DOHH2 (cell line): ENCODE measurements around the gene TTC23.

Source experiments
- H3F3A ChIP-seq: fragments of 200-600 bp; sonication (generic), shearing (Covaris generic); 2 replicates; pipeline ENCODE4 v1.6.0; 2016; ENCODE audit warnings: antibody characterized with exemption, mild to moderate bottlenecking; ENCODE audit not compliant: control insufficient read depth, insufficient read depth
- H3K27ac ChIP-seq: fragments of 200-600 bp; sonication (generic); 2 replicates; pipeline ENCODE4 v1.5.1; 2014; ENCODE audit warnings: low read depth, mild to moderate bottlenecking, low read length, moderate library complexity
- H3K27me3 ChIP-seq: fragments of 200-600 bp; sonication (generic); 2 replicates; pipeline ENCODE4 v1.6.1; 2014; ENCODE audit warnings: mild to moderate bottlenecking, low read length, mixed read lengths; ENCODE audit not compliant: control insufficient read depth
- H3K36me3 ChIP-seq: fragments of 200-600 bp; sonication (generic); 2 replicates; pipeline ENCODE4 v1.6.1; 2014; ENCODE audit warnings: mild to moderate bottlenecking, low read length, moderate library complexity, mixed read lengths; ENCODE audit not compliant: control insufficient read depth
- H3K4me1 ChIP-seq: fragments of 200-600 bp; sonication (generic); 2 replicates; pipeline ENCODE4 v1.6.1; 2014; ENCODE audit warnings: mild to moderate bottlenecking, low read length, mixed read lengths; ENCODE audit not compliant: control insufficient read depth
- H3K4me2 ChIP-seq: fragments of 200-600 bp; sonication (generic); 2 replicates; pipeline ENCODE4 v1.6.0; 2014; ENCODE audit warnings: mild to moderate bottlenecking, low read length, moderate library complexity
- H3K4me3 ChIP-seq: fragments of 200-600 bp; sonication (generic); 2 replicates; pipeline ENCODE4 v1.5.1; 2014; ENCODE audit warnings: mild to moderate bottlenecking, low read length, mixed read lengths
- H3K79me2 ChIP-seq: fragments of 200-600 bp; sonication (generic); 2 replicates; pipeline ENCODE4 v1.6.1; 2014; ENCODE audit warnings: mild to moderate bottlenecking, low read length, mixed read lengths; ENCODE audit not compliant: control insufficient read depth
- H3K9me2 ChIP-seq: fragments of 200-600 bp; sonication (generic); replicated peaks from 2 replicates; pipeline ENCODE4 v1.6.1; 2014; ENCODE audit warnings: mild to moderate bottlenecking, low read length, mixed read lengths; ENCODE audit not compliant: control insufficient read depth
- H3K9me3 ChIP-seq: fragments of 200-600 bp; sonication (generic); 2 replicates; pipeline ENCODE4 v1.6.1; 2014; ENCODE audit warnings: antibody characterized with exemption, low read length, mixed read lengths; ENCODE audit not compliant: control insufficient read depth, insufficient read depth
- H4K20me1 ChIP-seq: fragments of 200-600 bp; sonication (generic); 2 replicates; pipeline ENCODE4 v1.6.0; 2014; ENCODE audit warnings: low read depth, mild to moderate bottlenecking, antibody characterized with exemption, low read length, moderate library complexity; ENCODE audit not compliant: control insufficient read depth, insufficient read depth
- CTCF ChIP-seq: fragments of 200-600 bp; sonication (generic); IDR thresholded peaks from one replicate; pipeline ENCODE4 v1.5.1; 2014; ENCODE audit warnings: antibody characterized with exemption, mild to moderate bottlenecking, low read depth, low read length; ENCODE audit not compliant: poor library complexity, severe bottlenecking
- EZH2phosphoT487 ChIP-seq: fragments of 200-600 bp; sonication (generic); IDR thresholded peaks from 2 replicates; pipeline ENCODE4 v1.6.1; 2017; ENCODE audit warnings: borderline replicate concordance, mild to moderate bottlenecking, antibody characterized with exemption, low read length, moderate library complexity, mixed read lengths

The TTC23 gene

GRCh38 chr15:99104788-99105513, 144.4 kb downstream of the TTC23 start, which contains the start of gene SYNM:
TSS of gene SYNM (plus strand) at chr15:99105080. CDS start at chr15:99105200, 120 bp downstream.
- H3F3A ChIP-seq: no peaks in the 10 kb centered on the region
- no peak within 1 kb of the TSS for H3K27ac ChIP-seq
- no peak within 1 kb of the TSS for H3K4me3 ChIP-seq
- peaks cover 6% of the 10 kb centered on the region; the same call in 1 of the 2 replicates for H3K27me3 ChIP-seq
- H3K36me3 ChIP-seq: no peaks in the 10 kb centered on the region
- H4K20me1 ChIP-seq: no peaks in the 10 kb centered on the region
- H3K4me2 ChIP-seq: no peak within 1 kb of the TSS
- no peaks in the 10 kb centered on the region for H3K4me1 ChIP-seq
- no peaks in the 10 kb centered on the region for H3K79me2 ChIP-seq
- H3K9me3 ChIP-seq: no peaks in the 10 kb centered on the region
- TF ChIP-seq CTCF (no peak), EZH2phosphoT487 (no peak)
- no peaks in the 10 kb centered on the region for H3K9me2 ChIP-seq

- Histone ChIP-seq H3K9me2 (no peaks in the 10 kb centered on the region), H3K4me2 (no peak overlapping the region), H4K20me1 (no peaks in the 10 kb centered on the region), H3F3A (no peaks in the 10 kb centered on the region), H3K4me1 (no peaks in the 10 kb centered on the region), H3K27me3 (peaks cover 10% of the 10 kb centered on the region; the same call in 1 of the 2 replicates), H3K36me3 (no peaks in the 10 kb centered on the region), H3K4me3 (no peak overlapping the region), H3K9me3 (no peaks in the 10 kb centered on the region), H3K27ac (no peak overlapping the region), H3K79me2 (no peaks in the 10 kb centered on the region)
- no peak for TF ChIP-seq EZH2phosphoT487
- TF ChIP-seq CTCF: no peak
These were observed 146.1 kb downstream of the TTC23 start for GRCh38 chr15:99103279-99103678.

- H3K36me3 ChIP-seq: no peaks in the 10 kb centered on the region
- H3K9me2 ChIP-seq: no peaks in the 10 kb centered on the region
- no peaks in the 10 kb centered on the region for H3K4me1 ChIP-seq
- H3F3A ChIP-seq: no peaks in the 10 kb centered on the region
- peaks cover 10% of the 10 kb centered on the region; the same call in 1 of the 2 replicates for H3K27me3 ChIP-seq
- H3K27ac ChIP-seq: no peak overlapping the region
- H3K4me3 ChIP-seq: no peak overlapping the region
- no peak overlapping the region for H3K4me2 ChIP-seq
- no peaks in the 10 kb centered on the region for H4K20me1 ChIP-seq
- no peaks in the 10 kb centered on the region for H3K79me2 ChIP-seq
- no peaks in the 10 kb centered on the region for H3K9me3 ChIP-seq
- no peak for TF ChIP-seq CTCF
- no peak for TF ChIP-seq EZH2phosphoT487
These were observed 146.8 kb downstream of the TTC23 start for GRCh38 chr15:99102332-99103235.
